Stomach (tissue), 9 donors: ENCODE results near the gene LOXL1. TPM values are rescaled to one million over a fixed set of nuclear protein-coding genes. Genes with fewer than 3 reads are reported as not detected.
"Not testable (repeated sequence)": the region's sequence is repeated elsewhere in the genome, so short reads cannot be mapped to it uniquely, and the experiment has no call there.

Source experiments
- DNase-seq, 2 donors: peaks; one replicate each; pipeline versions ENCODE4 v3.0.0 to v3.0.0-alpha.2; 2013 to 2019
- H3K27ac ChIP-seq, 5 donors: fragments of 200-600 bp in 4 of 5; sonication (generic) in 4 of 5; one replicate each; pipeline ENCODE4 v1.5.1; 2013 to 2019; ENCODE audit warnings: mild to moderate bottlenecking in 1 of 5, moderate library complexity in 1 of 5
- H3K27me3 ChIP-seq, 3 donors: fragments of 200-600 bp; sonication (generic); one replicate each; pipeline ENCODE4 v1.5.1; 2017 to 2019; ENCODE audit warnings: mixed run types in 1 of 3
- H3K36me3 ChIP-seq, 4 donors: fragments of 200-600 bp; sonication (generic); 1 replicate in 3 of 4; 2 replicates in 1 of 4; pipeline ENCODE4 v1.5.1; 2016 to 2019
- H3K4me1 ChIP-seq, 4 donors: fragments of 200-600 bp; sonication (generic); one replicate each; pipeline ENCODE4 v1.5.1; 2016 to 2019
- H3K4me3 ChIP-seq, 4 donors: fragments of 200-600 bp; sonication (generic) in 3 of 4; one replicate each; pipeline ENCODE4 v1.5.1; 2016 to 2019; ENCODE audit warnings: mild to moderate bottlenecking in 1 of 4
- H3K9me3 ChIP-seq, 4 donors: fragments of 200-600 bp; sonication (generic); one replicate each; pipeline ENCODE4 v1.5.1; 2016 to 2019
- EP300 ChIP-seq: sonication (generic); formaldehyde crosslinking; IDR thresholded peaks from one replicate; pipeline ENCODE4 v1.6.1; 2017; ENCODE audit warnings: antibody characterized with exemption
- POLR2A ChIP-seq, 4 donors: fragments of 450-650 bp; IDR thresholded peaks; one replicate each; pipeline ENCODE4 v1.6.1; 2016; ENCODE audit warnings: antibody characterized with exemption in 4 of 4, control low read depth in 2 of 4, mild to moderate bottlenecking in 1 of 4, moderate library complexity in 1 of 4
- POLR2AphosphoS5 ChIP-seq, 3 donors: sonication (generic); formaldehyde crosslinking; IDR thresholded peaks; one replicate each; pipeline ENCODE4 v1.6.1; 2016; ENCODE audit warnings: antibody characterized with exemption in 3 of 3
- WGBS, 5 donors: extraction: QIAGEN DNeasy Blood & Tissue Kit in 3 of 5; methylation state at CpG; one replicate each; pipeline versions ENCODE4 v1.1.5 to v1.1.7; 2013 to 2018; 5-methylcytosine and 5-hydroxymethylcytosine counted together
- intact Hi-C: fragments of 100-400 bp; cut with DNase I; formaldehyde crosslinking; loops from one replicate; pipeline ENCODE4 v1.15.1; 2023; ENCODE audit warnings: low total_unique reads
- polyA plus RNA-seq, 3 donors: library from polyadenylated mRNA; stranded (reverse); fragments of 200-250 nt; gene quantifications; one replicate each; pipeline ENCODE4 v1.2.3, GENCODE V29; 2013
- total RNA-seq, 5 donors: library from RNA; depleted of rRNA; stranded (reverse); fragments of >200 nt; gene quantifications; one replicate each; pipeline versions ENCODE4 v1.1.0 to v1.2.3, GENCODE V29; 2014 to 2016
- TF ChIP-seq, protein P1 (sequence below), 7 experiments: fragments of 450-650 bp in 4 of 7; fragments of 200-600 bp in 3 of 7; sonication (generic) in 3 of 7; IDR thresholded peaks; one replicate each; pipeline ENCODE4 v1.5.1; 2016 to 2019; ENCODE audit warnings: antibody characterized with exemption in 7 of 7, control low read depth in 2 of 7, mild to moderate bottlenecking in 1 of 7
- donor health status: healthy with polysubstance abuse.
- donor health status: Bipolar disorder and iron deficiency.
- donor health status: healthy.

The LOXL1 gene
- total and polyA plus RNA-seq, 8 donors = 5.2 to 48.4 (median 19.9) TPM

DNA sequence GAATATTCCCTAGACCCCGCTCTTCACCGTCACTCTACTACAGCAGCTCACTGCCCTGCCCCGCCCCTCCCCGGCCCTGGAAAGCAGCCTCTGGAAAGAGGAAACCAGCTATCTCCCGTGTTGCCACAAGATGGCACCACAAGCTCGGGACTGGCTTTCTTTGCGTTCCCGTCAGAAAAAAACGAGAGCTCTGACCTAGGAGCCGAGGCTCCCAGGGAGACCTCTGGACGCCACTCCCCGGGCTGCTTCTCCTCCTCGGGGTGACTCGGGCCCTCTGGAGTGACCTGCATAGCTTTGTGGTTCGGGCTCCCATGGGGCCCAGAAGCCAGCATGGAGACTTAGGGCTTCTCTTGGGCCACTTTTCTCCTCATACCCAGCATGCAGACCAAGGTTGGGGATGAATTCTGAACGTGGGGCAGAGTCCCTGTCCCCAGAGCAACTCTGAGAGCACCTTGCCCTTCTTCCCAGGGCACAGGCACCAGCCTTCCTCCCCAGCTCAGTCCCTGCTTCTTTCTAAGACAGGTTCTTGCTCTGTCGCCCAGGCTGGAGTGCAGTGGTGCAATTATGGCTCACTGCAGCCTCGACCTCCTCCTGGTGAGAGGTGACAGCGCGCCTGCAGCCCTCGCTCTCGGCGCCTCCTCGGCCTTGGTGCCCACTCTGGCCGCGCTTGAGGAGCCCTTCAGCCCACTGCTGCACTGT is 46.9 kb downstream of the LOXL1 start:
- TF ChIP-seq, protein P1, sequence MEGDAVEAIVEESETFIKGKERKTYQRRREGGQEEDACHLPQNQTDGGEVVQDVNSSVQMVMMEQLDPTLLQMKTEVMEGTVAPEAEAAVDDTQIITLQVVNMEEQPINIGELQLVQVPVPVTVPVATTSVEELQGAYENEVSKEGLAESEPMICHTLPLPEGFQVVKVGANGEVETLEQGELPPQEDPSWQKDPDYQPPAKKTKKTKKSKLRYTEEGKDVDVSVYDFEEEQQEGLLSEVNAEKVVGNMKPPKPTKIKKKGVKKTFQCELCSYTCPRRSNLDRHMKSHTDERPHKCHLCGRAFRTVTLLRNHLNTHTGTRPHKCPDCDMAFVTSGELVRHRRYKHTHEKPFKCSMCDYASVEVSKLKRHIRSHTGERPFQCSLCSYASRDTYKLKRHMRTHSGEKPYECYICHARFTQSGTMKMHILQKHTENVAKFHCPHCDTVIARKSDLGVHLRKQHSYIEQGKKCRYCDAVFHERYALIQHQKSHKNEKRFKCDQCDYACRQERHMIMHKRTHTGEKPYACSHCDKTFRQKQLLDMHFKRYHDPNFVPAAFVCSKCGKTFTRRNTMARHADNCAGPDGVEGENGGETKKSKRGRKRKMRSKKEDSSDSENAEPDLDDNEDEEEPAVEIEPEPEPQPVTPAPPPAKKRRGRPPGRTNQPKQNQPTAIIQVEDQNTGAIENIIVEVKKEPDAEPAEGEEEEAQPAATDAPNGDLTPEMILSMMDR (IDR thresholded peaks at IDR 0.05) = peak in 5 of 7 experiments; percentile 74 to 89 (median 84)
- TF ChIP-seq EP300 (no peak), POLR2AphosphoS5 (IDR thresholded peaks at IDR 0.05) (peak in 1 of 3 donors; percentile 44), POLR2A (IDR thresholded peaks at IDR 0.05) (no peak)
- 0 to 30% (median 29%) methylated on average over 16 to 26 of the region's 26 CpGs for WGBS, 5 donors
- peak; percentile 89 to 95 for DNase-seq
- Histone ChIP-seq H3K27me3 (peaks cover 0 to 11% (median 0%) of the 10 kb centered on the region in 3 donors), H3K9me3 (no peaks in the 10 kb centered on the region), H3K36me3 (no peaks in the 10 kb centered on the region), H3K27ac (peak overlapping the region in 1 of 5 donors; percentile 29), H3K4me3 (peak overlapping the region in 3 of 4 donors; percentile 2 to 25 (median 6)), H3K4me1 (peaks cover 4 to 24% (median 15%) of the 10 kb centered on the region in 4 donors)
- intact Hi-C loops = no loop called here

DNA sequence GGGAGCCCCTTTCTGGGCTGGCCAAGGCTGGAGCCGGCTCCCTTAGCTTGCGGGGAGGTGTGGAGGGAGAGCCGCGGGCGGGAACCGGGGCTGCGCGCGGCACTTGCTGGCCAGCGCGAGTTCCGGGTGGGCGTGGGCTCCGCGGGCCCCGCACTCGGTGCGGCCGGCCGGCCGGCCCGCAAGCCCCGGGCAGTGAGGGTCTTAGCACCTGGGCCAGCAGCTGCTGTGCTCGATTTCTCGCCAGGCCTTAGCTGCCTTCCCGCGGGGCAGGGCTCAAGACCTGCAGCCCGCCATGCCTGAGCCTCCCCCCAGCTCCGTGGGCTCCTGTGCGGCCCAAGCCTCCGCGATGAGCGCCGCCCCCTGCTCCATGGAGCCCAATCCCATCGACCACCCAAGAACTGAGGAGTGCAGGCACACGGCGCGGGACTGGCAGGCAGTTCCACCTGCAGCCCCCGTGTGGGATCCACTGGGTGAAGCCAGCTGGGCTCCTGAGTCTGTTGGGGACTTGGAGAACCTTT is 47.5 kb downstream of the LOXL1 start:
- Histone ChIP-seq H3K27me3 (peaks cover 0 to 11% (median 0%) of the 10 kb centered on the region in 3 donors), H3K4me1 (peaks cover 4 to 24% (median 15%) of the 10 kb centered on the region in 4 donors), H3K4me3 (peak overlapping the region in 1 of 4 donors; percentile 6)
- H3K27ac ChIP-seq, H3K36me3 ChIP-seq, H3K9me3 ChIP-seq, intact Hi-C loops: not testable (repeated sequence)
- 87 to 93% (median 91%) methylated on average over 33 to 39 of the region's 39 CpGs; no CpG with 5 or more reads in 1 of the 5 donors for WGBS, 5 donors
- DNase-seq = peak in 1 of 2 donors; percentile 17

- intact Hi-C loops, H3K4me3 ChIP-seq: not testable (repeated sequence)
Observed at GRCh38 chr15:73975440-73976125, 49.3 kb downstream of the LOXL1 start.

DNA sequence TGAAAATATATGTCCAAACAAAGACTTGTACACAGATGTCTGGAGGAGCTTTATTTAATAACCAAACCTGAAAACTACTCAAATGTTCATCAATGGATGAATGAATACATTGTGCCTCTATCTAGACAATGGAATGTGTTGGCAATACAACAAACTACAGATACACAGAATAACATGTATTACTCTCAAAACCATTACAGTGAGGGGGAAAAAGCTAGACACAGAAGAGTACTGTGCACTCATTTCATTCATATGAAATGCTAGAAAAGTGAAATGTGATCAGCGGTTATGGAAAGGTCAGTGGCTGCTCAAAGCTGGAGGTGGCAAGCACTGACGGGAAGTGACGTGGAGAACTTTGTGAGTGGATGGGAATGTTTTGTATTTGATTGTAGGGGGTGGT is 52.6 kb downstream of the LOXL1 start:
- WGBS, 5 donors = 88 to 97% (median 92%) methylated on average over 3 of the region's 3 CpGs
- intact Hi-C loops = no loop called here

More at GRCh38 chr15:73975440-73976125, 49.3 kb downstream of the LOXL1 start:
- H3K9me3 ChIP-seq, H3K27ac ChIP-seq, H3K36me3 ChIP-seq: not testable (repeated sequence)
- H3K4me1 ChIP-seq = peaks cover 4 to 24% (median 15%) of the 10 kb centered on the region in 4 donors
- H3K27me3 ChIP-seq = peaks cover 0 to 11% (median 0%) of the 10 kb centered on the region in 3 donors
- 31 to 43% (median 39%) methylated on average over 18 of the region's 18 CpGs for whole genome bisulfite sequencing, 5 donors
- DNase-seq = peak in 1 of 2 donors; percentile 27

GRCh38 chr15:73979636-73980035 is 53.4 kb downstream of the LOXL1 start:
- Histone ChIP-seq H3K4me3 (no peak overlapping the region), H3K9me3 (no peaks in the 10 kb centered on the region), H3K27ac (no peak overlapping the region), H3K36me3 (peaks cover 0 to 4% (median 0%) of the 10 kb centered on the region in 4 donors), H3K4me1 (peaks cover 32 to 52% (median 40%) of the 10 kb centered on the region in 4 donors), H3K27me3 (peaks cover 0 to 10% (median 0%) of the 10 kb centered on the region in 3 donors)
- 75 to 92% (median 79%) methylated on average over 1 of the region's 1 CpG for WGBS, 5 donors
- intact Hi-C loops = no loop called here
- no peak for DNase-seq
- no peak for TF ChIP-seq EP300
- no peak for TF ChIP-seq POLR2A (IDR thresholded peaks at IDR 0.05)
- TF ChIP-seq, protein P1 (IDR thresholded peaks at IDR 0.05) = no peak
- no peak for TF ChIP-seq POLR2AphosphoS5 (IDR thresholded peaks at IDR 0.05)

More for the DNA sequence above, 52.6 kb downstream of the LOXL1 start:
- no peak for DNase-seq
- Histone ChIP-seq H3K9me3 (no peaks in the 10 kb centered on the region), H3K4me1 (peaks cover 25 to 44% (median 33%) of the 10 kb centered on the region in 4 donors), H3K36me3 (no peaks in the 10 kb centered on the region), H3K27me3 (peaks cover 0 to 11% (median 0%) of the 10 kb centered on the region in 3 donors), H3K27ac (no peak overlapping the region), H3K4me3 (no peak overlapping the region)
- no peak for TF ChIP-seq EP300
- TF ChIP-seq, protein P1 (IDR thresholded peaks at IDR 0.05) = no peak
- TF ChIP-seq POLR2A (IDR thresholded peaks at IDR 0.05) = no peak
- TF ChIP-seq POLR2AphosphoS5 (IDR thresholded peaks at IDR 0.05) = no peak
